Measurements from ENCODE around the gene CD99L2. TPM values are rescaled to one million over a fixed set of nuclear protein-coding genes. Genes with fewer than 3 reads are reported as not detected.

CD99L2 gene
- total and polyA plus RNA-seq, 10 donors = 8.2 to 51.8 (median 31.8) TPM

DNA sequence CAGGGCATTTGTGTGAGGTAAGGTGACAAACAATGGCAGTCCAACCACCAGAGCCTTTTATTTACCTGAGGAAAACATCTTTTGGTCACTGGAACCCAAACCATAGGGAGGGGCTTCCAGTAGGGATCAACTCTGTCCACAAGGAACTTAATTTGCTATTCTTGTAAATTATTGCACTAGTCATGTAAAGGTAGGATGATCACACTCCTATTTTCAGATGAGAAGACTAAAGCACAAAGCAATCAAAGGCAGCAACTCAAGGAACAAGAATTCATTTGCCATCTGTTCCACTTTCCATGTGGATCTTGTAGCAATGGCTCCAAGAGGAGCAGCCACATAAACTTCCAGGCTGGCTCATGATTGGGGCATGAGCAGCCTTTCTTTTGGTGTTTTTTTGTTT is 35.3 kb downstream of the CD99L2 start:
- Histone ChIP-seq H3K27ac (no peak overlapping the region), H3K4me3 (no peak overlapping the region), H3K9me3 (peaks cover 0 to 21% (median under 1%) of the 10 kb centered on the region in 8 donors), H3K4me1 (no peaks in the 10 kb centered on the region), H3K36me3 (peaks cover 0 to 4% (median 0%) of the 10 kb centered on the region in 6 donors), H3K27me3 (replicated peaks in 1 of 7) (no peaks in the 10 kb centered on the region)
- DNase-seq = no peak
- TF ChIP-seq POLR2AphosphoS5 (IDR thresholded peaks at IDR 0.05) = no peak
- TF ChIP-seq, protein P1, sequence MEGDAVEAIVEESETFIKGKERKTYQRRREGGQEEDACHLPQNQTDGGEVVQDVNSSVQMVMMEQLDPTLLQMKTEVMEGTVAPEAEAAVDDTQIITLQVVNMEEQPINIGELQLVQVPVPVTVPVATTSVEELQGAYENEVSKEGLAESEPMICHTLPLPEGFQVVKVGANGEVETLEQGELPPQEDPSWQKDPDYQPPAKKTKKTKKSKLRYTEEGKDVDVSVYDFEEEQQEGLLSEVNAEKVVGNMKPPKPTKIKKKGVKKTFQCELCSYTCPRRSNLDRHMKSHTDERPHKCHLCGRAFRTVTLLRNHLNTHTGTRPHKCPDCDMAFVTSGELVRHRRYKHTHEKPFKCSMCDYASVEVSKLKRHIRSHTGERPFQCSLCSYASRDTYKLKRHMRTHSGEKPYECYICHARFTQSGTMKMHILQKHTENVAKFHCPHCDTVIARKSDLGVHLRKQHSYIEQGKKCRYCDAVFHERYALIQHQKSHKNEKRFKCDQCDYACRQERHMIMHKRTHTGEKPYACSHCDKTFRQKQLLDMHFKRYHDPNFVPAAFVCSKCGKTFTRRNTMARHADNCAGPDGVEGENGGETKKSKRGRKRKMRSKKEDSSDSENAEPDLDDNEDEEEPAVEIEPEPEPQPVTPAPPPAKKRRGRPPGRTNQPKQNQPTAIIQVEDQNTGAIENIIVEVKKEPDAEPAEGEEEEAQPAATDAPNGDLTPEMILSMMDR (IDR thresholded peaks at IDR 0.05 in 8 of 11, conservative IDR thresholded peaks at IDR 0.05 in 3 of 11) = no peak
- no peak for TF ChIP-seq POLR2A (IDR thresholded peaks at IDR 0.05)
- intact Hi-C loops (cut with DNase I; ENCODE audit: low total_unique reads) = no loop called here

DNA sequence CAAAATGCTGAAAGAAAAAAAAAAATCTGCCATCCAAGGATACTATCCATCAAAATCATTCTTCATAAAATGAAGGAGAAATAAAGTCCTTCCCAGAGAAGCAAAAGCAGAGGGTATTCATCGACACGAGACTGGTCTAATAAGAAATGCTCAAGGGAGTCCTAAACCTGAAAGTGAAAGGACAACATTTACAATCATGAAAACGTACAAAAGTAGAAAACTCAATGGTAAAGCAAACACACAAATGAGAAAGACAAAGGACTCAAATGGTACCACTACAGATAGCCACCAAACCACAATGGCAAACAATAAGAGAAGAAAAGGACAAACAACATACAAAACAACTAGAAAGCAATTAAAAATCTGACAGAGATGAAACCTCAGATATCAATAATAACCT is 41.0 kb downstream of the CD99L2 start:
- 76 to 91% (median 79%) methylated on average over 3 of the region's 3 CpGs for WGBS, 5 donors
- no peak overlapping the region for H3K4me3 ChIP-seq
- DNase-seq = no peak
- H3K27ac ChIP-seq = no peak overlapping the region
- no peaks in the 10 kb centered on the region for H3K27me3 ChIP-seq (replicated peaks in 1 of 7)
- peaks cover 0 to 46% (median 24%) of the 10 kb centered on the region in 8 donors for H3K9me3 ChIP-seq
- H3K4me1 ChIP-seq = no peaks in the 10 kb centered on the region
- H3K36me3 ChIP-seq = no peaks in the 10 kb centered on the region
- intact Hi-C loops (cut with DNase I; ENCODE audit: low total_unique reads) = no loop called here
- no peak for TF ChIP-seq POLR2A (IDR thresholded peaks at IDR 0.05)
- no peak for TF ChIP-seq POLR2AphosphoS5 (IDR thresholded peaks at IDR 0.05)
- TF ChIP-seq, protein P1 (IDR thresholded peaks at IDR 0.05 in 8 of 11, conservative IDR thresholded peaks at IDR 0.05 in 3 of 11) = no peak

DNA sequence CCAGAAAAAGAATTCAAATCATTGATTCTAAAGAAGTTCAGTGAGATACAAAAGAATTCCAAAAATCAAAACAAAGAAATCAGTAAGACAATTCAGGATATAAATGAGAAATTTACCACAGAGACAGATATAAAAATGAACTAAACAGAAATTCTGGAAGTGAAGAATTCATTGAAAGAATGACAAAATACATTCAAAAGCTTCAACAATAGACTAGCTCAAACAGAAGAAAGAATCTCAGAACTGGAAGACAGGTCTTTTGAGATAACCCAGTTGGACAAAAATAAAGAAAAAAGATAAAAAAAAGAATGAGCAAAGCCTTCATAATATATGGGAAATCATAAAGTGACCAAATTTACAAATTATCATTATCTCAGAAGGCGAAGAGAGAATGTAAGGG is 41.7 kb downstream of the CD99L2 start:
- Histone ChIP-seq H3K36me3 (no peaks in the 10 kb centered on the region), H3K4me3 (no peak overlapping the region), H3K27ac (no peak overlapping the region), H3K9me3 (peaks cover 0 to 46% (median 24%) of the 10 kb centered on the region in 8 donors), H3K4me1 (no peaks in the 10 kb centered on the region), H3K27me3 (replicated peaks in 1 of 7) (no peaks in the 10 kb centered on the region)
- DNase-seq = no peak
- intact Hi-C loops (cut with DNase I; ENCODE audit: low total_unique reads) = no loop called here
- WGBS, 5 donors = 58 to 100% (median 93%) methylated on average over 1 of the region's 1 CpG
- no peak for TF ChIP-seq POLR2A (IDR thresholded peaks at IDR 0.05)
- TF ChIP-seq, protein P1 (IDR thresholded peaks at IDR 0.05 in 8 of 11, conservative IDR thresholded peaks at IDR 0.05 in 3 of 11) = no peak
- no peak for TF ChIP-seq POLR2AphosphoS5 (IDR thresholded peaks at IDR 0.05)

DNA sequence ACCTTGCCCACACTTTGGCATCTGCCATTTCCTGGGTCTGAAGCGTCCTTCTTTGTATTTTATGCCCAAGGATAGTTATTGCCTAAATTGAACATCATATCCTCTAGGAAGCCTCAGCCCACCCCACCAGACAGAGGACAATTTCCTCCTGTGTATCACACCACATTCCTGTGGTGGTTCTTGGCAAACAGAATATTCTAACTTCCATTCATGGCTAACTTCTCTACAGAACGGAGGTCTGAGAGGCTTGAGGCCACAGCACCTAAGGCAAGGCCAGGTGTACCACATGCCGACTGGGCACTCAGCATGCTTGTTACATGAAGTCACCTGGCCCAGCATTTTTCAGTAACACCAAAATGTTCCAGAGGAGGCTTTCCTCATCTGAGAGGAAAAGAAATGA is 42.4 kb downstream of the CD99L2 start:
- no peak overlapping the region for H3K4me3 ChIP-seq
- TF ChIP-seq POLR2A (IDR thresholded peaks at IDR 0.05) (no peak), POLR2AphosphoS5 (IDR thresholded peaks at IDR 0.05) (no peak)
- TF ChIP-seq, protein P1 (IDR thresholded peaks at IDR 0.05 in 8 of 11, conservative IDR thresholded peaks at IDR 0.05 in 3 of 11) = no peak
- DNase-seq = no peak
- no peaks in the 10 kb centered on the region for H3K4me1 ChIP-seq
- no peak overlapping the region for H3K27ac ChIP-seq
- intact Hi-C loops (cut with DNase I; ENCODE audit: low total_unique reads) = no loop called here
- H3K27me3 ChIP-seq (replicated peaks in 1 of 7) = no peaks in the 10 kb centered on the region
- 87 to 100% (median 93%) methylated on average over 3 of the region's 3 CpGs for WGBS, 5 donors
- H3K9me3 ChIP-seq = peaks cover 0 to 43% (median 24%) of the 10 kb centered on the region in 8 donors
- no peaks in the 10 kb centered on the region for H3K36me3 ChIP-seq

All from spleen (tissue), 11 donors.